Right cardiac atrium (tissue), 5 donors: Measurements from ENCODE around the gene FFAR3. TPM values are rescaled to one million over a fixed set of nuclear protein-coding genes. Genes with fewer than 3 reads are reported as not detected.
A peak's percentile ranks its signal among the peaks of the same experiment; 100 is the strongest.

Experiments used
- ATAC-seq, 2 donors: fragments of 200-7000 bp; cut with Tn5 transposase; one replicate each; pipeline versions ENCODE4 v1.8.0 to v1.9.1; 2020; ENCODE audit warnings: moderate library complexity in 2 of 2, mild to moderate bottlenecking in 1 of 2
- DNase-seq, 3 donors: peaks; one replicate each; pipeline ENCODE4 v3.0.0-alpha.2; 2020
- H3K27ac ChIP-seq: one replicate; pipeline ENCODE4 v1.5.1; 2013; ENCODE audit warnings: mild to moderate bottlenecking, low read length, control low read depth, moderate library complexity
- H3K27me3 ChIP-seq: one replicate; pipeline ENCODE4 v1.6.1; 2013; ENCODE audit not compliant: control insufficient read depth, insufficient read depth
- H3K4me1 ChIP-seq: one replicate; pipeline ENCODE4 v1.6.1; 2013; ENCODE audit warnings: low read length; ENCODE audit not compliant: control insufficient read depth, insufficient read depth
- H3K4me3 ChIP-seq: one replicate; pipeline ENCODE4 v1.5.1; 2013; ENCODE audit warnings: low read length, control low read depth
- H3K9me3 ChIP-seq: one replicate; pipeline ENCODE4 v1.6.1; 2013; ENCODE audit warnings: low read length; ENCODE audit not compliant: control insufficient read depth
- WGBS: extraction: QIAGEN DNeasy Blood & Tissue Kit; methylation state at CpG from one replicate; pipeline ENCODE4 v1.1.7; 2013; 5-methylcytosine and 5-hydroxymethylcytosine counted together
- intact Hi-C, 4 donors: fragments of 100-400 bp; cut with DNase I; formaldehyde crosslinking; loops; one replicate each; pipeline versions ENCODE4 v1.11.0 to v1.14.0; 2022 to 2023
- long read RNA-seq, 4 donors: library from polyadenylated mRNA; unstranded; transcript quantifications; one replicate each; pipeline ENCODE4 v2.0.0, GENCODE V29; 2020 to 2021
- polyA plus RNA-seq: library from polyadenylated mRNA; stranded (reverse); fragments of 200-250 nt; gene quantifications from one replicate; pipeline ENCODE4 v1.2.3, GENCODE V29; 2013
- total RNA-seq, 4 donors: library from RNA; stranded (reverse); fragmentation: NEBNext Ultra II Directional; extraction: Animal tissue kit (Norgen Biotek cat#: 25700); gene quantifications; one replicate each; pipeline ENCODE4 v1.2.1, GENCODE V29; 2021
- donor health status: healthy with polysubstance abuse.
- donor health status: DM: no; HTN: yes; CAD: no.
- donor health status: DM: no; HTN: no; CAD: no.
- donor health status: DM: no; HTN: yes; CAD: no; lungs with severe emphysema.
- donor health status: DM: yes; HTN: yes; CAD: no.

The FFAR3 gene, protein sequence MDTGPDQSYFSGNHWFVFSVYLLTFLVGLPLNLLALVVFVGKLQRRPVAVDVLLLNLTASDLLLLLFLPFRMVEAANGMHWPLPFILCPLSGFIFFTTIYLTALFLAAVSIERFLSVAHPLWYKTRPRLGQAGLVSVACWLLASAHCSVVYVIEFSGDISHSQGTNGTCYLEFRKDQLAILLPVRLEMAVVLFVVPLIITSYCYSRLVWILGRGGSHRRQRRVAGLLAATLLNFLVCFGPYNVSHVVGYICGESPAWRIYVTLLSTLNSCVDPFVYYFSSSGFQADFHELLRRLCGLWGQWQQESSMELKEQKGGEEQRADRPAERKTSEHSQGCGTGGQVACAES
- total RNA-seq (under 1 TPM in 1 of 4 donors, not detected in 3; 0.31 TPM), polyA plus RNA-seq (0.05 TPM)
- long read RNA-seq, donor 1, result 0 reads
- long read RNA-seq, donor 2, result 0 reads
- long read RNA-seq, donor 3, result 0 reads
- long read RNA-seq, donor 4, result 0 reads

DNA sequence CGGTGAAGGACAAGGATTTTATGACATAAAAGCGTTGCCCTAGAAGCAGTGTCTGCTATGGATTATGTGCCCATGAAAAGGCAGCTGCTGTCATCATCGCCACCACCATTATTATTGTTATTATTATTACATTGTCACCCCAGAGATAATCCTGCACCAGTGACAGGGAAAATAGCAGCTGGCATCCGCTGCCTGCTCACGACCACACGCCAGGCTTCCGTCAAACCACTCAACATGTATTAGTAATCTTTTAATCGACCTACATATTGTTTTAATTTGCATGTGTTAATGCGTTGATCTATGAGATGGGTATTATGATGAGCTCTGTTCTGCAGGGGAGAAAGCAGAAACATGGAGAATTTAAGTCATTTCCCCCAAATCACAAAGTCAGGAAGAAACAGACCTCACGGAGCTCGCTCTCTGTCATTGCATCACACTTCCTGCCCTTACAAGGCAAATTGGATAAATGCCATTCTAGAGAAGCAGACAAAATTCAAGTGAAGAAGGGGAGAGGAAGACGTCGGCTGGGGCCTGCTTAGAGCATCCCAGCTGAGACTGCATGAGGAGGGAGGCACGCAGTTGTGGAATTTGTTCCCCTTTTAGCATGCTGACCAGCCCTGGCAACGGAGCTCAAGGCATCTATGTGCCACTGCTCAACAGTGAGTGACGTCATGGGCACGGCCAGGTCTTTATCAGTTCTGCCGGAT, at the start of gene FFAR3:
TSS of gene FFAR3 (plus strand) at position 594 of the 707 bp plus-strand sequence. CDS start 431 bp downstream, outside the sequence.
- H3K27me3 ChIP-seq, result no peaks in the 10 kb centered on the region
- no peaks in the 10 kb centered on the region for H3K9me3 ChIP-seq
- intact Hi-C loops, result loop anchor here in 2 of 4 donors (10.0 kb wide), 2 partner anchors 107 to 137 kb away; partner anchors contain the start of gene KRTDAP (in 1 of the 2)
- H3K4me1 ChIP-seq, result no peaks in the 10 kb centered on the region
- peak; percentile 56 to 69 for ATAC-seq
- no peak within 1 kb of the TSS for H3K4me3 ChIP-seq
- H3K27ac ChIP-seq, result no peak within 1 kb of the TSS
- 36% methylated on average over 18 of the region's 18 CpGs for WGBS
- peak; percentile 55 to 70 (median 65) for DNase-seq

DNA sequence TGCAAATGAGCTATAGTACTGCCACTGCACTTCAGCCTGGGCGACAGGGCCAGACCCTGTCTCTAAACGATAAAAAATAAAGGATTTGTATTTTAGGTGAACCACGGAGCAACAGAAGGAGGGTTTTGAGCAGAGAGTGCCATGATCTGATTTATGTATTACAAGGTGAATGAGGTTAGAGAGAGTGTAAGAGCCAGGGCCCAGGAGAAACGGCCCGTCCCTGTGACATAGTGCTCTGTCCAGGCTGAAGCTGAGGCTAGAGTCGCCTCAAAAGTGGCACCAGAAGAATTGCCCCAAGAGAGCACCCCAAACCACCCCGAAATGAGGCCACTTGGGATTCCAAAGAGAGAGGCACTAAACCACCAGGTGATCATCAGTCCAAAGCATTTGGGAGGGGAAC, 49.4 kb upstream of the FFAR3 start:
- WGBS, result 85% methylated on average over 7 of the region's 7 CpGs
- DNase-seq, result peak in 1 of 3 donors; percentile 11
- H3K27me3 ChIP-seq, result no peaks in the 10 kb centered on the region
- H3K4me1 ChIP-seq, result no peaks in the 10 kb centered on the region
- intact Hi-C loops, result no loop called here
- no peak overlapping the region for H3K27ac ChIP-seq
- H3K9me3 ChIP-seq, result no peaks in the 10 kb centered on the region
- H3K4me3 ChIP-seq, result no peak overlapping the region
- ATAC-seq, result no peak

DNA sequence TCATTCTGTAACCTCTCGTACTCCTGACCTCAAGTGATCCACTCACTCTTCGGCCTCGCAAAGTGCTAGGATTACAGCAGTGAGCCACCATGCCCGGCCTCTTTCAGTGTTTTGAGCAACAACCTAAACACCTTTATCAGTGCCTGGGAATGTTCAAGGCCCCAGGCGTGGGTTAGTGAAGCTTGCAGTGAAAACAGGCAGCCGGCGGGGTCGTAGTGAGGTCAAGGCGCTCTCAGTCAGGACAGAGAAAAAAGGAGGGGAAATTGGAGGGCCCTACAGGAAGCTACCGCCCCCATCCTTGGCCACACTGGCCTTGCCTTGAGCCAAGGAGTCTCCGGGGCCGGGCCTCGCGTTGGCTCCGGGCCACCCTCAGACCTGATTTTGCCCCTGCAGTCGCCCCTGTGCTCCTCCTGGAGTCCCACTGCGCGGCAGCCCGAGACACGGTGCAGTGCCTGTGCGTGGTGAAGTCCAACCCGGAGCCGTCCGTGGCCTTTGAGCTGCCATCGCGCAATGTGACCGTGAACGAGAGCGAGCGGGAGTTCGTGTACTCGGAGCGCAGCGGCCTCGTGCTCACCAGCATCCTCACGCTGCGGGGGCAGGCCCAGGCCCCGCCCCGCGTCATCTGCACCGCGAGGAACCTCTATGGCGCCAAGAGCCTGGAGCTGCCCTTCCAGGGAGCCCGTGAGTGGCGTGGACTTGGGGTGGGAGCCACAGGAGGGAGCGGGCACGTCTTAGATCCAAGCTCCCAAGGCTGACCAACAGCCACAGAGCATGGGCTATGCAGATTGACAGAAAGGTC, 48.6 kb upstream of the FFAR3 start:
- H3K27ac ChIP-seq, result no peak overlapping the region
- WGBS, result 68% methylated on average over 47 of the region's 47 CpGs
- peak in 2 of 3 donors; percentile 64 to 76 for DNase-seq
- peak; percentile 42 to 62 for ATAC-seq
- no peaks in the 10 kb centered on the region for H3K27me3 ChIP-seq
- H3K4me1 ChIP-seq, result no peaks in the 10 kb centered on the region
- intact Hi-C loops, result no loop called here
- H3K9me3 ChIP-seq, result no peaks in the 10 kb centered on the region
- H3K4me3 ChIP-seq, result no peak overlapping the region

DNA sequence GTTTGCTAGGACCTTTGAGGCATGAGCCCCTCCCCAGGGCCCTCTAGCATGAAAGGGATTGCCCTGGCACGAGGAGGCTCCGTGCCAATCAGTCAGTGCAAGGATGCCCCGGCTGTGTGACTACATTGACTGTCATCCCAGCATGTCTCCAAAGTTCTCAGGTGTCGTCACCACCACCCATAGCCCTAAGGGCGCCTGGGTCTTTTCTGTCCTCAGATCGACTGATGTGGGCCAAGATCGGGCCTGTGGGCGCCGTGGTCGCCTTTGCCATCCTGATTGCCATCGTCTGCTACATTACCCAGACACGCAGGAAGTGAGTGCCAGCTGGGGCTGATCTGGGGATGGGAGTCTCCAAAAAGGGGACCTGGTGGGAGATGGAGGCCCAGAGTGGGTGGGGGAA, 47.9 kb upstream of the FFAR3 start:
- intact Hi-C loops, result no loop called here
- H3K27me3 ChIP-seq, result no peaks in the 10 kb centered on the region
- no peak overlapping the region for H3K4me3 ChIP-seq

DNA sequence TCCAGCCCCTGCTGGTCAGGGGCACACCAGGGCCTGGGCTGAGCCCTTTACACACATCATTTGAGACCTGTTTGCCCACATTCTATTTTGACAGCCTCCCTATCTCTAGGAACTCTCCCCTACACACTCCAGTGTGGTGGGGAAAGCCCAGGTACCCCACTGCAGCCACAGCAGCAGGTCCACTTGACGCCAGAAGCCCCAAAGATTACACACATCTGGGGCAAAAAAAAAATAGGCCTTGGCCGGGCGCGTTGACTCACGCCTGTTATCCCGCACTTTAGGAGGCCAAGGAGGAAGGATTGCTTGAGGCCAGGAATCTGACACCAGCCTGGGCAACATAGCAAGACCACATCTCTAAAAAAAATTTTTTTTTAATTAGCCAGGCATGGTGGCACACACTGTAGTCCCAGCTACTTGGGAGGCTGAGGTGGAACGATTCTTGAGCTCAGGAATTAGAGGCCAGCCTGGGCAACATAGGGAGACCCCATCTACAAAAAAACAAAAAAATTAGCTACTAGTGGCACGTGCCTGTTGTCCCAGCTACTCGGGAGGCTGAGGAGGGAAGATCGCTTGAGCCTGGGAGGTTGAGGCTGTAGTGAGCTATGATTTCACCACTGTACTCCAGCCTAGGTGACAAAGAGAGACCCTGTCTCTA, 47.3 kb upstream of the FFAR3 start:
- Histone ChIP-seq H3K27me3 (no peaks in the 10 kb centered on the region), H3K4me1 (no peaks in the 10 kb centered on the region), H3K9me3 (no peaks in the 10 kb centered on the region), H3K27ac (no peak overlapping the region), H3K4me3 (no peak overlapping the region)
- intact Hi-C loops, result no loop called here
- ATAC-seq (no peak), DNase-seq (peak in 1 of 3 donors; percentile 7)
- WGBS, result 94% methylated on average over 10 of the region's 10 CpGs

More for the DNA sequence above, 47.9 kb upstream of the FFAR3 start:
- ATAC-seq (no peak), DNase-seq (peak in 1 of 3 donors; percentile 36)
- H3K27ac ChIP-seq, result no peak overlapping the region
- no peaks in the 10 kb centered on the region for H3K4me1 ChIP-seq
- WGBS, result 90% methylated on average over 12 of the region's 12 CpGs
- H3K9me3 ChIP-seq, result no peaks in the 10 kb centered on the region

DNA sequence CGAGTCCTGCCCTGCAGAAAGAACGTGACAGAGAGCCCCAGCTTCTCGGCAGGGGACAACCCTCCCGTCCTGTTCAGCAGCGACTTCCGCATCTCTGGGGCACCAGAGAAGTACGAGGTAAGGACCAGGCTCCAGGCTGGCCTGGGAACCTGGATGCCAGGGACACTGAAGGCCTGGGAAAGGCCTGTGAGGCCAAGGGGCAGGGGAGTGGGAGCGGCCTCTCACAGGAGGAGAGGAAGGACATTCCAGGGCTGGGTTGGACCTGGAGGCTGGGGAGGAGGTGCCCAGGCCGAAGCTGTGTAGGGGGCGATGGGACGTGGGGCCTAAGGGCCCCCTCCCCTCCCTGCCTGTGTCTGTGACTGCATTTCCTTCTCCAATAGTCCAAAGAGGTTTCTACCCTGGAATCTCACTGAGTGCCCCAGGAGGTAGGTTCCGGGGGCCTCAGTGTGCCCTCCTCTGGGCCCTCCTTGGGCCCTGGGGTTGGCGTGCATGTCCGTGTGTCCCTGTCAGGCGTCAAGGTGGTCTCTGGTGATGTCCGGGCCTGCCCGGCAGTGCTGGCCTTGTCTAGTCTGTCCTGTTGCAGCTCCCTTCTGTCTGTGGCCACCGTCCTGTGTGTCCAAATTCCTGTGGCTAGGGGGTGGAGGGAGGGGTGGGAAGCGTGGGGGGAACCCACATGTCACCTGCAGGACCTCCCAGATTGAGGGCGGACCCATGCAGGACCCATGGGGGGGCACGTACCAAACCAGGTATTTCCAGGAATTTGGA, 46.2 kb upstream of the FFAR3 start:
- intact Hi-C loops, result no loop called here
- 87% methylated on average over 21 of the region's 21 CpGs for WGBS
- Histone ChIP-seq H3K4me3 (no peak overlapping the region), H3K27me3 (no peaks in the 10 kb centered on the region), H3K4me1 (no peaks in the 10 kb centered on the region), H3K27ac (no peak overlapping the region), H3K9me3 (no peaks in the 10 kb centered on the region)
- DNase-seq (peak in 1 of 3 donors; percentile 49), ATAC-seq (no peak)

DNA sequence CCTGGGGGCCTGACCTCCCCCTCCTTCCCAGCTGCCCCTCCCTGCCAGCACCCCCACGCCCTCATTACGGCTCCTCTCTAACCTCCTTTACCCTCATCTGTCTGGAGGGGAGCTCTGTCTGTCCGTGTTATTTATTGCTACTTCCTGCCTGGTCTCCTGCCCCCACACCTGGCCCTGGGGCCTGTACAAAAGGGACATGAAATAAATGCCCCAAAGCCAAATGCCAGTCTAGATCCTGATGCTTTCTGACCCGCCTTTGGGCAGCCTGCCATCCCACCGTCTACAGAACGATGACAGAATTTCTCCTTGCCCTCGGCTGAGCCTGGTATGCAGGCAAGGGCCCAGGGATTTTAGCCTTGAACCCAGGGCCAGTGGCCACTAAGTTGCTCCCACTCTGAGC, 44.7 kb upstream of the FFAR3 start:
- 59% methylated on average over 7 of the region's 7 CpGs for WGBS
- Histone ChIP-seq H3K27me3 (no peaks in the 10 kb centered on the region), H3K27ac (no peak overlapping the region), H3K4me3 (no peak overlapping the region), H3K4me1 (no peaks in the 10 kb centered on the region), H3K9me3 (no peaks in the 10 kb centered on the region)
- ATAC-seq, result no peak
- peak in 1 of 3 donors; percentile 16 for DNase-seq
- intact Hi-C loops, result no loop called here

DNA sequence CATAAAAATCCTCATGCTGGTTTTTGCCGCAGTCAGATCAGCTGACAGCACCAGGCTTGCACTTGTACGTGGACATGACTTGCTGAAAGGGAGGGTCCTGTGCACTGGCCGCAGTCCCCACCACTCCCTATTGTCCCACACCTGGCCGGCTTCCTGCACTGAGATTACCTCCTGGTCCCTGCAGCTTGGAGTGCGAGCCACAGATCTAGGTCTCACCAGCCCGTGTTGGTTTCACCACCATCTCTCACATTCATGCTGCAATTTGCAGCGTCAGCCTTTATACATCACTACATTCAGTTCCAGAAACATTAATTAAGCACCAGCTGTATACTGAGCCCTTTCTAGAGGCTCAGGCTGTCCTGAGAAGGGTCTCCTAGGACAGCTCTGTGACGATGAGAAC, 44.2 kb upstream of the FFAR3 start:
- Histone ChIP-seq H3K27ac (no peak overlapping the region), H3K4me1 (peaks cover 3% of the 10 kb centered on the region), H3K4me3 (no peak overlapping the region), H3K27me3 (no peaks in the 10 kb centered on the region), H3K9me3 (no peaks in the 10 kb centered on the region)
- ATAC-seq, result no peak
- intact Hi-C loops, result no loop called here
- 91% methylated on average over 8 of the region's 8 CpGs for WGBS
- peak in 1 of 3 donors; percentile 23 for DNase-seq

DNA sequence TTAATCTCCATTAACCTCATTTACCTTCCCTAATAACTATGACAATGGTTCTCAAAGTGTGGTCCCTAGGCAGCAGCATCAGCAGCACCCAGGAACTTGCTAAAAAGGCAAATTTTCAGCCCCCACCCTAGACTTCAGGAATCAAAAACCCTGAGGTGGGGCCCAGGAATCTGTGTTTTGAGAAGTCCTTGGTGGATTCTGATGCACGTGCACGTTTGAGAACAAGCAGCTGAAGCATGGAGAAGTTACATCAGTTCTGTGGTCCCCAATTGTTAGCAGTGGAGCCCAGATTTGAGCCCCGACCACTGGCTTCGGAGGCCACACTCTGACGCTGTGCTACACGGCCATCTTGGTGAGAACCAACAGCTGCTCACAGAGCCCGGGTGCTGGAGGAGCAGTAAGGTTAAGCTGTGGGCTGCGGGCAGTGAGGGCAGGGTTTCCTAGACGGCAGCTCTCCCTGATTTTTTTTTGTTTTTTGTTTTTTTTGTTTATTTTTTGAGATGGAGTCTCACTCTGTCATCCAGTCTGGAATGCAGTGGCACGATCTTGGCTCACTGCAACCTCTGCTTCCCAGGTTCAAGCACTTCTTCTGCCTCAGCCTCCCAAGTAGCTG, 43.3 kb upstream of the FFAR3 start:
- intact Hi-C loops, result no loop called here
- DNase-seq (peak in 1 of 3 donors; percentile 34), ATAC-seq (no peak)
- Histone ChIP-seq H3K27me3 (no peaks in the 10 kb centered on the region), H3K27ac (no peak overlapping the region), H3K9me3 (no peaks in the 10 kb centered on the region), H3K4me1 (peaks cover 3% of the 10 kb centered on the region), H3K4me3 (no peak overlapping the region)
- WGBS, result 87% methylated on average over 10 of the region's 10 CpGs
